ENCODE results near the gene HSD11B2.
"Not testable (repeated sequence)": the region's sequence is repeated elsewhere in the genome, so short reads cannot be mapped to it uniquely, and the experiment has no call there.

HSD11B2 gene

GRCh38 chr16:67413978-67414911 lies 16.7 kb upstream of the HSD11B2 start:
- Histone ChIP-seq H3K27me3 (ENCODE audit: insufficient read depth, low read length) (no peaks in the 10 kb centered on the region), H2AFZ (ENCODE audit: low read depth, low read length) (no peak overlapping the region), H3K36me3 (ENCODE audit: insufficient read depth, low read length) (no peaks in the 10 kb centered on the region), H3K4me3 (ENCODE audit: low read length) (no peak overlapping the region), H3K4me1 (ENCODE audit: insufficient read depth, low read length) (peaks cover 2% of the 10 kb centered on the region), H3K9me3 (ENCODE audit: low read length) (no peaks in the 10 kb centered on the region)

DNA sequence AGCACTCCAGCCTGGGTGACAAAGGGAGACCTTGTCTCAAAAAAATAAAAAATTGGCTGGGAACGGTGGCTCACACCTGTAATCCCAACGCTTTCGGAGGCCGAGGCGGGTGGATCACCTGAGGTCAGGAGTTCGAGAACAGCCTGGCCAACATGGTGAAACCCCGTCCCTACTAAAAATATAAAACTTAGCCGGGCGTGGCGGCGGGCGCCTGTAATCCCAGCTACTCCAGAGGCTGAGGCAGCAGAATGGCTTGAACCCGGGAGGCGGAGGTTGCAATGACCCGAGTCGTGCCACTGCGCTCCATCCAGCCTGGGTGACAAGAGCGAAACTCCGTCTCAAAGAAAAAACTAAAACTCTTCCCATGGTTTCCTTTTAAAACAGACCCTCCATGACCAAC lies 15.5 kb upstream of the HSD11B2 start:
- H3K9me3 ChIP-seq (ENCODE audit: low read length); H3K36me3 ChIP-seq (ENCODE audit: insufficient read depth, low read length); H3K27me3 ChIP-seq (ENCODE audit: insufficient read depth, low read length); H3K4me1 ChIP-seq (ENCODE audit: insufficient read depth, low read length): not testable (repeated sequence)
- H2AFZ ChIP-seq (ENCODE audit: low read depth, low read length), result peak overlapping the region; percentile 70
- H3K4me3 ChIP-seq (ENCODE audit: low read length), result peak overlapping the region; percentile 65

GRCh38 chr16:67415872-67416793 lies 14.8 kb upstream of the HSD11B2 start, which contains the start of gene ZDHHC1:
TSS of gene ZDHHC1 (minus strand) at chr16:67416477. CDS start at chr16:67407775, 8,702 bp downstream.
- no peaks in the 10 kb centered on the region for H3K9me3 ChIP-seq (ENCODE audit: low read length)
- H3K4me1 ChIP-seq (ENCODE audit: insufficient read depth, low read length), result peaks cover 2% of the 10 kb centered on the region
- H3K27me3 ChIP-seq (ENCODE audit: insufficient read depth, low read length), result no peaks in the 10 kb centered on the region
- H2AFZ ChIP-seq (ENCODE audit: low read depth, low read length), result peak within 1 kb of the TSS; percentile 70
- peak within 1 kb of the TSS; percentile 65 for H3K4me3 ChIP-seq (ENCODE audit: low read length)
- H3K36me3 ChIP-seq (ENCODE audit: insufficient read depth, low read length), result no peaks in the 10 kb centered on the region

DNA sequence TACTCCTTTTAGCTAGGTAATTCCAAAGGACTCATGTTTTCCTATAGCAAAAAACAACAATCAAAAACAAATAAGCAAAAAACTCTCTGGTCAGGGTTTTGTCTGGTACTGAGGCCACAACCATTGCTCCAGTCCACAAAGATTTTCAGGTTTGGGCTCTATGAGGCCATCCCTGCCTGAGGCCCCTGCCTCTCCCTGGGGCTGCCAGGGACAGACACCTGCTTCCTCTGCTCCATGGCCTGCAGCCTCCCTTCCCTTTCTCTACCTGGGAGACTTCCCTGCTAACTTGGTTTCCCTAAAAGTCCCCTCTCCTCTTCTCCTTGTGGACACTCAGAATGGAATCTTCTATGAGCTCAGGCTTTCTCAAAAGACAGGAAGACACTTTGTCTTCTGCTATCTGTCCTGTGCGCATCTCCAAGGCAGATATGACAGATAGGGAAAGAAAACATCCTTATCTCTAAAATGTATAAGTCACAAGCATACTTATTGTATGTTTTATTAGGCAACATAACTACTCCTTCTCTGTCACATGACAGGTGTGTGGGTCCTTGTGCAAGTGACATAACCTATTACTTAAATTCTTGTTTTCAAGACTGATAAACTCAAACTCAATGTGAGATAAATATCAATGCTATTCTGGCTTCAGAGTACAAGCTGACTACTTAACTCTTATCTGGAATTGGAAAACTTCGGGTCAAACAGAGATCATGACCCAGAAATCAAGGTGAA lies 13.4 kb upstream of the HSD11B2 start:
- Histone ChIP-seq H3K4me3 (ENCODE audit: low read length) (no peak overlapping the region), H2AFZ (ENCODE audit: low read depth, low read length) (no peak overlapping the region), H3K27me3 (ENCODE audit: insufficient read depth, low read length) (no peaks in the 10 kb centered on the region), H3K36me3 (ENCODE audit: insufficient read depth, low read length) (no peaks in the 10 kb centered on the region), H3K9me3 (ENCODE audit: low read length) (no peaks in the 10 kb centered on the region), H3K4me1 (ENCODE audit: insufficient read depth, low read length) (peaks cover 2% of the 10 kb centered on the region)

GRCh38 chr16:67419502-67419901 lies 11.4 kb upstream of the HSD11B2 start:
- H3K9me3 ChIP-seq (ENCODE audit: low read length), result no peaks in the 10 kb centered on the region
- H3K4me3 ChIP-seq (ENCODE audit: low read length), result no peak overlapping the region
- no peaks in the 10 kb centered on the region for H3K36me3 ChIP-seq (ENCODE audit: insufficient read depth, low read length)
- no peaks in the 10 kb centered on the region for H3K27me3 ChIP-seq (ENCODE audit: insufficient read depth, low read length)
- H3K4me1 ChIP-seq (ENCODE audit: insufficient read depth, low read length), result peaks cover 13% of the 10 kb centered on the region
- no peak overlapping the region for H2AFZ ChIP-seq (ENCODE audit: low read depth, low read length)

GRCh38 chr16:67419931-67420330 lies 11.0 kb upstream of the HSD11B2 start:
- Histone ChIP-seq H3K27me3 (ENCODE audit: insufficient read depth, low read length) (no peaks in the 10 kb centered on the region), H3K4me1 (ENCODE audit: insufficient read depth, low read length) (peaks cover 17% of the 10 kb centered on the region), H2AFZ (ENCODE audit: low read depth, low read length) (no peak overlapping the region), H3K9me3 (ENCODE audit: low read length) (no peaks in the 10 kb centered on the region), H3K4me3 (ENCODE audit: low read length) (no peak overlapping the region), H3K36me3 (ENCODE audit: insufficient read depth, low read length) (no peaks in the 10 kb centered on the region)

DNA sequence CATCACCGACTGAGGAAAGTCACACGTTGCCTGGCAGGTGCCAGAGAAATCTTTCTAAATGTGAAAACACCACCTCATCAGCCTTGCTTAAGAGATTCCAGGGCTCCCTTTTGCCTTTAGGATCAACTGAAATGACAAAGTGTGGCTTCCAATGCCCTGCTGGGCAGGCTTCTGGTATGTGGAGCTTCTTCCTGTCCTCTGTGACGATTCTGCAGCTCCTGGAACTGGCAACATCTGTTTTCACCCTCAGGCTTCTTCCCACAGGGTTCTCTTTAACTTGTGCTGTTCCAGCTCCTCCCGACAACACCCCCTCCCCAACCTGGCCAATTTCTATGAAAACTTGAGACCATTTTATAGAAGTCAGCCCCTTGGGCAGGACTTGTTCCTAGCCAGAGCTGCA lies 9.9 kb upstream of the HSD11B2 start:
- no peak overlapping the region for H2AFZ ChIP-seq (ENCODE audit: low read depth, low read length)

GRCh38 chr16:67423015-67423414 lies 7.9 kb upstream of the HSD11B2 start:
- H3K36me3 ChIP-seq (ENCODE audit: insufficient read depth, low read length), result no peaks in the 10 kb centered on the region
- H3K4me3 ChIP-seq (ENCODE audit: low read length), result no peak overlapping the region
- H3K4me1 ChIP-seq (ENCODE audit: insufficient read depth, low read length), result peaks cover 18% of the 10 kb centered on the region
- no peaks in the 10 kb centered on the region for H3K9me3 ChIP-seq (ENCODE audit: low read length)
- no peak overlapping the region for H2AFZ ChIP-seq (ENCODE audit: low read depth, low read length)
- H3K27me3 ChIP-seq (ENCODE audit: insufficient read depth, low read length), result no peaks in the 10 kb centered on the region

More for the DNA sequence above, 9.9 kb upstream of the HSD11B2 start:
- H3K4me3 ChIP-seq (ENCODE audit: low read length), result no peak overlapping the region
- no peaks in the 10 kb centered on the region for H3K36me3 ChIP-seq (ENCODE audit: insufficient read depth, low read length)
- no peaks in the 10 kb centered on the region for H3K27me3 ChIP-seq (ENCODE audit: insufficient read depth, low read length)
- peaks cover 18% of the 10 kb centered on the region for H3K4me1 ChIP-seq (ENCODE audit: insufficient read depth, low read length)
- no peaks in the 10 kb centered on the region for H3K9me3 ChIP-seq (ENCODE audit: low read length)

GRCh38 chr16:67423611-67424260 lies 7.2 kb upstream of the HSD11B2 start:
- H3K36me3 ChIP-seq (ENCODE audit: insufficient read depth, low read length), result no peaks in the 10 kb centered on the region
- H2AFZ ChIP-seq (ENCODE audit: low read depth, low read length), result no peak overlapping the region
- no peaks in the 10 kb centered on the region for H3K9me3 ChIP-seq (ENCODE audit: low read length)
- peaks cover 5% of the 10 kb centered on the region for H3K27me3 ChIP-seq (ENCODE audit: insufficient read depth, low read length)
- H3K4me1 ChIP-seq (ENCODE audit: insufficient read depth, low read length), result peaks cover 18% of the 10 kb centered on the region
- H3K4me3 ChIP-seq (ENCODE audit: low read length), result no peak overlapping the region

- no peaks in the 10 kb centered on the region for H3K36me3 ChIP-seq (ENCODE audit: insufficient read depth, low read length)
- H3K27me3 ChIP-seq (ENCODE audit: insufficient read depth, low read length), result peaks cover 10% of the 10 kb centered on the region
- no peak overlapping the region for H2AFZ ChIP-seq (ENCODE audit: low read depth, low read length)
- no peaks in the 10 kb centered on the region for H3K9me3 ChIP-seq (ENCODE audit: low read length)
- peaks cover 18% of the 10 kb centered on the region for H3K4me1 ChIP-seq (ENCODE audit: insufficient read depth, low read length)
- H3K4me3 ChIP-seq (ENCODE audit: low read length), result no peak overlapping the region
Observed at GRCh38 chr16:67424261-67424615, 6.7 kb upstream of the HSD11B2 start.

DNA sequence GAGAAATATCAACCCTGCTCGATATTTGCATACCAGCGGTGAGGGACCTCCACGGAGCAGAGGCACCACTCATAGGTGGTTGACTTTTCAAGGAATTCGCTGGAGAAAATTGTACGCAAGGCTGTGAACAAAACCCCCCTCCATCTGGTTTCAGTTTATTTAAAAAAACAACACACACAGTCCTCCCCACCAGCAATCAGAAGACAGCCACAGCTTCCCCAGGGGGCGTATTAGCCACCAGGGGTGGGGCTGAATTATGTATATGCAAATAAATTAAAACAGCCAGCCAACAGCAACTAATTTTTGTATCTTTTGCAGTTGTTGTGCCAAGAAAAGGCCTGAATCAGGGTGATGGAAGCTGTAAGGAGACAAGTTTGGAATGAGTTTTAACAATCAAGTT lies 5.9 kb upstream of the HSD11B2 start:
- Histone ChIP-seq H3K36me3 (ENCODE audit: insufficient read depth, low read length) (no peaks in the 10 kb centered on the region), H3K4me1 (ENCODE audit: insufficient read depth, low read length) (peaks cover 18% of the 10 kb centered on the region), H3K9me3 (ENCODE audit: low read length) (no peaks in the 10 kb centered on the region)

GRCh38 chr16:67425580-67425979 lies 5.3 kb upstream of the HSD11B2 start:
- Histone ChIP-seq H2AFZ (ENCODE audit: low read depth, low read length) (no peak overlapping the region), H3K36me3 (ENCODE audit: insufficient read depth, low read length) (no peaks in the 10 kb centered on the region), H3K4me3 (ENCODE audit: low read length) (no peak overlapping the region), H3K27me3 (ENCODE audit: insufficient read depth, low read length) (peaks cover 24% of the 10 kb centered on the region), H3K4me1 (ENCODE audit: insufficient read depth, low read length) (peaks cover 18% of the 10 kb centered on the region), H3K9me3 (ENCODE audit: low read length) (no peaks in the 10 kb centered on the region)

More for the DNA sequence above, 5.9 kb upstream of the HSD11B2 start:
- no peak overlapping the region for H3K4me3 ChIP-seq (ENCODE audit: low read length)
- peaks cover 19% of the 10 kb centered on the region for H3K27me3 ChIP-seq (ENCODE audit: insufficient read depth, low read length)
- H2AFZ ChIP-seq (ENCODE audit: low read depth, low read length), result no peak overlapping the region
